Fibroblast of villous mesenchyme (primary cell): ENCODE results near the gene ALDH1A2. TPM values are rescaled to one million over a fixed set of nuclear protein-coding genes. Genes with fewer than 3 reads are reported as not detected.
A peak's percentile ranks its signal among the peaks of the same experiment; 100 is the strongest.
"Not testable (repeated sequence)": the region's sequence is repeated elsewhere in the genome, so short reads cannot be mapped to it uniquely, and the experiment has no call there.

ENCODE experiments used
- DNase-seq: peaks from one replicate; pipeline ENCODE4 v3.0.0-alpha.2; 2010; ENCODE audit warnings: low read depth
- H3K4me3 ChIP-seq: 2 replicates; pipeline ENCODE4 v1.5.1; 2011; ENCODE audit warnings: low read depth, mild to moderate bottlenecking, low read length
- total RNA-seq: library from RNA; depleted of rRNA; stranded (reverse); fragments of >200 nt; gene quantifications from 2 replicates; pipeline ENCODE4 v1.2.3, GENCODE V29; 2012
- TF ChIP-seq, protein P1 (sequence below): IDR thresholded peaks from 2 replicates; pipeline ENCODE4 v1.5.1; 2012; ENCODE audit warnings: low read depth, mild to moderate bottlenecking, low read length; ENCODE audit not compliant: insufficient read depth

Gene ALDH1A2
- total RNA-seq, 1 donor, result 8.2 TPM

GRCh38 chr15:58002338-58003126, 63.0 kb downstream of the ALDH1A2 start:
- no peak for DNase-seq
- TF ChIP-seq, protein P1, sequence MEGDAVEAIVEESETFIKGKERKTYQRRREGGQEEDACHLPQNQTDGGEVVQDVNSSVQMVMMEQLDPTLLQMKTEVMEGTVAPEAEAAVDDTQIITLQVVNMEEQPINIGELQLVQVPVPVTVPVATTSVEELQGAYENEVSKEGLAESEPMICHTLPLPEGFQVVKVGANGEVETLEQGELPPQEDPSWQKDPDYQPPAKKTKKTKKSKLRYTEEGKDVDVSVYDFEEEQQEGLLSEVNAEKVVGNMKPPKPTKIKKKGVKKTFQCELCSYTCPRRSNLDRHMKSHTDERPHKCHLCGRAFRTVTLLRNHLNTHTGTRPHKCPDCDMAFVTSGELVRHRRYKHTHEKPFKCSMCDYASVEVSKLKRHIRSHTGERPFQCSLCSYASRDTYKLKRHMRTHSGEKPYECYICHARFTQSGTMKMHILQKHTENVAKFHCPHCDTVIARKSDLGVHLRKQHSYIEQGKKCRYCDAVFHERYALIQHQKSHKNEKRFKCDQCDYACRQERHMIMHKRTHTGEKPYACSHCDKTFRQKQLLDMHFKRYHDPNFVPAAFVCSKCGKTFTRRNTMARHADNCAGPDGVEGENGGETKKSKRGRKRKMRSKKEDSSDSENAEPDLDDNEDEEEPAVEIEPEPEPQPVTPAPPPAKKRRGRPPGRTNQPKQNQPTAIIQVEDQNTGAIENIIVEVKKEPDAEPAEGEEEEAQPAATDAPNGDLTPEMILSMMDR, result no peak

DNA sequence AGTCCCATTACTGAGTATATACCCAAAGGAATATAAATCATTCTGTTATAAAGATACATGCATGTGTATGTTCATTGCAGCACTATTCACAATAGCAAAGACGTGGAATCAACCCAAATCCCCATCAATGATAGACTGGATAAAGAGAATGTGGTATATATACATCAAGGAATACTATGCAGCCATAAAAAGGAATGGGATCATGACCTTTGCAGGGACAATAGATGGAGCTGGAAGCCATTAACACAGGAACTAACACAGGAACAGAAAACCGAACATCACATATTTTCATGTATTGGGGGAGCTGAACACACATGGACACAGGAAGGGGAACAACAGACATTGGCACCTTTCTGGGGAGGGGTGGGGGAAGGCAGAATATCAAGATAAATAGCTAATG, 65.8 kb downstream of the ALDH1A2 start:
- DNase-seq, H3K4me3 ChIP-seq: not testable (repeated sequence)

More at GRCh38 chr15:58002338-58003126, 63.0 kb downstream of the ALDH1A2 start:
- H3K4me3 ChIP-seq, result no peak overlapping the region

DNA sequence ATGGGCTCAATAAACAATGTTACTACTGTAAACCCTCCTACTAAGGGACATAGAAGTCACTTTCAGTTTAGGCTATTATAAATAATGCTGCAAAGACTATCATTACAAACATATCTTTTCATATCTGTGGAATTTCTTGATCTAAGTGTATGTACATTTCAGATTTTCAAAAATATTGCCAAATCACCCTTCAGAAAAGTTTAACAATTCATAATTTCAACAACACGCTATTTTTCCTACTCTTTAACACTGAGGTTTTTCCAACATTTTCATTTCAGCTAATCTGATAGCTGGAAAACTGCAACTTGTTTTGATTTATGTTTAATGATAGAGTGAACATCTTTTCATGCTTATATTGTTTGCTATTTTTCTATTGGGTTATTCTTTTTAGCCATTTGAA, 69.0 kb downstream of the ALDH1A2 start:
- no peak for DNase-seq
- TF ChIP-seq, protein P1, result no peak
- no peak overlapping the region for H3K4me3 ChIP-seq

DNA sequence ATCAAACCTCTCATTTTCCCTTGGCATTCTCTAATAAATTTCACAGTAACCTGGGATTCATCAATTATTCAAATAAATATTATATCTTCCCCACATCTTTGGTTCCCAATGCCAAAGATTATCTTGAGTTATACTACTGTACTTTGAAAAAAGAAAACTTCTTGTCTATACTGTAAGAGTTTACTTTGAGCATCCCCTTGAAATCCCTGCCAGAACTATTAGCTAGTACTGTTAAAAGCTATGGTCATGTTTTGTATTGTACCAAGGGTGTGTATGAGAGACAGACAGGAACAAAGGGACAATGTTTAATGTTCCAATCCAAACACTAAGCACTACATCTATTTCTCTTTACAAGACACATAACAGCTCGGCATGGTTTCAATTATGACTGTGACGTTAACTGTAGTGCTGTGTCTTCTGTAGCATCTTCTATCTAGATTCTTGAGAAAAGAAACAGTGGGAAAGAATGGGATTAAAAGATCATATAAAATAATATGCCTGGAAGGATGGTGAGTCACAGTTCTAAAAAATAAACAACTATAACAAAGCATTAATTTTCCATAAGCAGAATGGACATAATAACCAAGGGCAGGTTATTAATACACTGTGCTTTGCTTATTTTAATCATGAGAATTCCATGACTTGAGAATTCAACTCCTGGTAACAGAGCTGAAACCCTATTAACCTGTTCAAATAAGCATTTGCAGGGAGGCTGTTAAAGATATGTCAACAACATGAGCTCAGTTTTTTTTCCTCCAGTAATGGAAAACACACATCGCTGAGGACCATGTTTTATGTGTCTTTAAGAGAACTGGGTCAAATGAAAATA, 71.1 kb downstream of the ALDH1A2 start:
- TF ChIP-seq, protein P1, result no peak
- DNase-seq, result peak; percentile 87
- no peak overlapping the region for H3K4me3 ChIP-seq

DNA sequence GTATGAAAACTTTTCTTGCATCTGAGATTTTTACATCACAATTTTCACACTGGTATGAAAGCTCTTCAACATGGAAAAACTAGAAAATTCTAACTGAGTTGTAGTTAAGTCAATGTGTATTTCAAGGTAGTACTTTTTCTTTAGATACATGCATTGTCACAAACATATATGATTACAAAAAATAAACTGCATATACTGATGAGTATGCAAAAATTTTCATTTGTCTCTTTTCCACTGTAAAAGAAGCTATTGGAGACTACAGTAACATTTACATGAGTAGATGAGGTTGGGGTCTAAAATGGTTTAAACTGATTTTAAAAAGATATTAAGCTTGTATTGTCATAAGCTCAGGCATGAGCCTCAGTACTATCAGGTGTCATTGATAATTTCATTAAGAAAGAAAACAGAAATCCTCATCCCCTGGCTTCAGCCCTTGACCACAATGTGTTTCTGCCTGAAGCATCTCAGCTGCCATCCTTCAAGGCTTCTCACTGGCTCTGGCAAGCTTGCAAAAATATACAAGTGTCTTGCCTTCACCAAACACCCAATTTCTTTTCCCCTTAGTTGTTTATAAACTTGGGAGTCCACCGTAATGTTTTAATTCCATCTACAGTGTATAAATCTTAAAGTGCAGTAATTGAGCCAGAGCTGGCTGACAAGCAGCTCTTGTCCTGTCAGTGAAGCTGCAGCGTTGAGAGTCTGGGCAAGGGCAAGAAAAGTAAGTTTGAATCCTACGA, 71.9 kb downstream of the ALDH1A2 start:
- TF ChIP-seq, protein P1, result no peak
- H3K4me3 ChIP-seq, result no peak overlapping the region
- DNase-seq, result peak; percentile 14

- DNase-seq, result peak; percentile 62
These were observed 72.7 kb downstream of the ALDH1A2 start for GRCh38 chr15:57992761-57993355.

More at GRCh38 chr15:57992761-57993355, 72.7 kb downstream of the ALDH1A2 start:
- TF ChIP-seq, protein P1, result no peak
- H3K4me3 ChIP-seq, result no peak overlapping the region
